Common myeloid progenitor, CD34-positive (primary cell): ENCODE data around the gene AJUBA.

ENCODE experiments used
- CTCF ChIA-PET: fragments of 350-600 bp; sonication (Branson Sonifier 250); formaldehyde crosslinking; loops from one replicate; lab custom pipeline; 2021; ENCODE audit warnings: antibody characterized with exemption; lab: Charles Lee
- POLR2A ChIA-PET: fragments of 350-600 bp; sonication (Branson Sonifier 250); formaldehyde crosslinking; loops from one replicate; lab custom pipeline; 2021; ENCODE audit warnings: antibody characterized with exemption; lab: Charles Lee
- DNase-seq, 3 donors: peaks; one replicate each; pipeline versions ENCODE4 v3.0.0 to v3.0.0-alpha.2; 2013
- H3K27ac ChIP-seq, 2 experiments: 1 replicate in 1 of 2; 2 replicates in 1 of 2; pipeline ENCODE4 v1.7.0; 2013; ENCODE audit warnings: inconsistent platforms in 2 of 2, low read length in 2 of 2, mild to moderate bottlenecking in 2 of 2, low read depth in 1 of 2, moderate library complexity in 1 of 2; ENCODE audit not compliant: severe bottlenecking in 2 of 2, insufficient read depth in 1 of 2, poor library complexity in 1 of 2
- H3K27me3 ChIP-seq, 5 experiments: replicated peaks in 2 of 5; 1 replicate in 3 of 5; 2 replicates in 2 of 5; pipeline versions ENCODE4 v1.6.1 to v1.7.0; 2013; ENCODE audit warnings: low read length in 4 of 5, mild to moderate bottlenecking in 2 of 5, moderate library complexity in 2 of 5, inconsistent platforms in 1 of 5; ENCODE audit not compliant: insufficient read depth in 5 of 5, control insufficient read depth in 4 of 5
- H3K36me3 ChIP-seq, 4 experiments: 1 replicate in 2 of 4; 2 replicates in 2 of 4; pipeline versions ENCODE4 v1.6.1 to v1.7.0; 2013; ENCODE audit warnings: low read length in 3 of 4, control low read depth in 1 of 4, mild to moderate bottlenecking in 1 of 4; ENCODE audit not compliant: control insufficient read depth in 4 of 4, insufficient read depth in 4 of 4
- H3K4me1 ChIP-seq, 4 experiments: 1 replicate in 3 of 4; 2 replicates in 1 of 4; pipeline versions ENCODE4 v1.6.1 to v1.7.1; 2013; ENCODE audit warnings: low read length in 3 of 4, mild to moderate bottlenecking in 3 of 4, control low read depth in 1 of 4, inconsistent platforms in 1 of 4, moderate library complexity in 1 of 4; ENCODE audit not compliant: control insufficient read depth in 4 of 4, insufficient read depth in 4 of 4; ENCODE audit errors: control extremely low read depth in 1 of 4
- H3K4me3 ChIP-seq, 7 experiments: 1 replicate in 4 of 7; 2 replicates in 3 of 7; pipeline versions ENCODE4 v1.5.1 to v1.7.0; 2013; ENCODE audit warnings: mild to moderate bottlenecking in 7 of 7, low read length in 6 of 7, moderate library complexity in 6 of 7, inconsistent platforms in 2 of 7, low read depth in 2 of 7, control low read depth in 1 of 7; ENCODE audit not compliant: insufficient read depth in 4 of 7, control insufficient read depth in 1 of 7; ENCODE audit errors: extremely low read depth in 1 of 7
- H3K9me3 ChIP-seq, 5 experiments: 1 replicate in 4 of 5; 2 replicates in 1 of 5; pipeline versions ENCODE4 v1.6.1 to v1.7.1; 2013; ENCODE audit warnings: low read length in 4 of 5, mild to moderate bottlenecking in 2 of 5, inconsistent platforms in 1 of 5, low read depth in 1 of 5, moderate library complexity in 1 of 5; ENCODE audit not compliant: control insufficient read depth in 4 of 5, insufficient read depth in 2 of 5; ENCODE audit errors: control extremely low read depth in 1 of 5
- WGBS: methylation state at CpG from one replicate; pipeline ENCODE4 v1.1.5; 2013; ENCODE audit not compliant: insufficient coverage; 5-methylcytosine and 5-hydroxymethylcytosine counted together

The AJUBA gene

DNA sequence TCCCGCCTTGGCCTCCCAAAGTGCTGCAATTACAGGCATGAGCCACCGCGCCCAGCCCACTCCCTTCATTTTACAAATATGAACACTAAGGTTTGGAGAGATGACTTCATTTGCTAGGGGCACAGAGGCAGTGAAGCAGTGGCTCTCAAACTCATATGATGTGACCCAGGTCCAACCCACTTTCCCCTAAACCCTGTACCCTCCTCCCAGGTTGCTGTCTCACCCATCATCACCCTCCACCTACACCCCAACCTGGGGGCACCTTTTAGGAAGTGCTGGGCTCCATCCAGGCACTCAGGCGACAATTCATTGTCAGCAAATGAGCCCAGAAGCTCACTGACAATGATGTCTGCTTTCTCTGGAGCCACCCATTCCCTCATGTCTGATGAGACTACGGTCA, 58.6 kb downstream of the AJUBA start:
- Histone ChIP-seq H3K4me3 (no peak overlapping the region), H3K9me3 (no peaks in the 10 kb centered on the region), H3K36me3 (peaks cover 30 to 67% (median 47%) of the 10 kb centered on the region in 4 experiments), H3K27ac (no peak overlapping the region), H3K4me1 (peaks cover 5 to 21% (median 19%) of the 10 kb centered on the region in 4 experiments), H3K27me3 (no peaks in the 10 kb centered on the region)
- POLR2A ChIA-PET: no interaction called here
- CTCF ChIA-PET: interaction anchor here (1.3 kb wide), 1 partner anchor 11 kb away, joined by 4 read pairs; no protein-coding TSS in a partner anchor
- 94% methylated on average over 3 of the region's 5 CpGs for whole genome bisulfite sequencing
- no peak for DNase-seq

GRCh38 chr14:22922294-22922693, 60.1 kb downstream of the AJUBA start:
- no peaks in the 10 kb centered on the region for H3K9me3 ChIP-seq
- no peaks in the 10 kb centered on the region for H3K27me3 ChIP-seq
- peaks cover 30 to 65% (median 47%) of the 10 kb centered on the region in 4 experiments for H3K36me3 ChIP-seq
- WGBS: 94% methylated on average over 2 of the region's 2 CpGs
- no peak overlapping the region for H3K4me3 ChIP-seq
- ChIA-PET CTCF (interaction anchor here (2.4 kb wide), 1 partner anchor 50 kb away, joined by 6 read pairs; no protein-coding TSS in a partner anchor), POLR2A (no interaction called here)
- H3K4me1 ChIP-seq: peaks cover 3 to 21% (median 19%) of the 10 kb centered on the region in 4 experiments
- no peak for DNase-seq
- H3K27ac ChIP-seq: no peak overlapping the region
